DND-41 (cell line): Measurements from ENCODE around the gene JMJD8.

ENCODE experiments used
- EZH2 ChIP-seq: IDR thresholded peaks from 3 replicates; pipeline ENCODE4 v1.6.1; 2012; ENCODE audit warnings: borderline replicate concordance, low read depth, mild to moderate bottlenecking, moderate library complexity, low read length, inconsistent platforms; ENCODE audit not compliant: severe bottlenecking
- TF ChIP-seq, protein P1 (sequence below): IDR thresholded peaks from 2 replicates; pipeline ENCODE4 v1.5.1; 2012; ENCODE audit warnings: borderline replicate concordance, low read length, moderate library complexity, mild to moderate bottlenecking; ENCODE audit not compliant: poor library complexity, severe bottlenecking; ENCODE audit errors: extremely low read depth

- TF ChIP-seq, protein P1, sequence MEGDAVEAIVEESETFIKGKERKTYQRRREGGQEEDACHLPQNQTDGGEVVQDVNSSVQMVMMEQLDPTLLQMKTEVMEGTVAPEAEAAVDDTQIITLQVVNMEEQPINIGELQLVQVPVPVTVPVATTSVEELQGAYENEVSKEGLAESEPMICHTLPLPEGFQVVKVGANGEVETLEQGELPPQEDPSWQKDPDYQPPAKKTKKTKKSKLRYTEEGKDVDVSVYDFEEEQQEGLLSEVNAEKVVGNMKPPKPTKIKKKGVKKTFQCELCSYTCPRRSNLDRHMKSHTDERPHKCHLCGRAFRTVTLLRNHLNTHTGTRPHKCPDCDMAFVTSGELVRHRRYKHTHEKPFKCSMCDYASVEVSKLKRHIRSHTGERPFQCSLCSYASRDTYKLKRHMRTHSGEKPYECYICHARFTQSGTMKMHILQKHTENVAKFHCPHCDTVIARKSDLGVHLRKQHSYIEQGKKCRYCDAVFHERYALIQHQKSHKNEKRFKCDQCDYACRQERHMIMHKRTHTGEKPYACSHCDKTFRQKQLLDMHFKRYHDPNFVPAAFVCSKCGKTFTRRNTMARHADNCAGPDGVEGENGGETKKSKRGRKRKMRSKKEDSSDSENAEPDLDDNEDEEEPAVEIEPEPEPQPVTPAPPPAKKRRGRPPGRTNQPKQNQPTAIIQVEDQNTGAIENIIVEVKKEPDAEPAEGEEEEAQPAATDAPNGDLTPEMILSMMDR, result no peak
- no peak for TF ChIP-seq EZH2
Observed at GRCh38 chr16:714079-714478, 29.9 kb upstream of the JMJD8 start.
